Stimulated activated CD8-positive, alpha-beta memory T cell treated with anti-CD3 and anti-CD28 coated beads, Interleukin-4, amount 100 ng/mL, for 24 hours (primary cell): Measurements from ENCODE around the gene ZNF496.
"Not testable (repeated sequence)": the region's sequence is repeated elsewhere in the genome, so short reads cannot be mapped to it uniquely, and the experiment has no call there.

Source experiments
- DNase-seq: peaks from one replicate; pipeline ENCODE4 v3.0.0-alpha.2; 2020; ENCODE audit warnings: low read depth

Gene ZNF496

DNA sequence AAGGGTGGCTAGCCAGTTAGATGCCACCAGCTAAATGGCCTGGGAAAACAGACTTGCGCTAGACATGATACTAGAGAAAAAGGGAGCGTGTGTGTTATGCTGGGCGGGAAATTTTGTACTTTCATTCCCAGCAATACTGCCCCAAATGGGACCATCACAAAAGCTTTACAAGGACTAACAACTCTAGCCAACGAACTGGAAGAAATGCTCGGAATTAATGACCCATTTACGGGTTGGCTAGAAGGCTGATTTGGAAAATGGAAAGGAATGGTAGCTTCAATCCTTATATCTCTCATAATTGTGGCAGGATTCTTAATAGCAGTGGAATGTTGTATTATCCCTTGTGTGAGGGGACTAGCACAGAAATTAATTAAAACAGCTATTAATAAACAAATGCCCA lies 27.9 kb upstream of the ZNF496 start:
- no peak for DNase-seq

DNA sequence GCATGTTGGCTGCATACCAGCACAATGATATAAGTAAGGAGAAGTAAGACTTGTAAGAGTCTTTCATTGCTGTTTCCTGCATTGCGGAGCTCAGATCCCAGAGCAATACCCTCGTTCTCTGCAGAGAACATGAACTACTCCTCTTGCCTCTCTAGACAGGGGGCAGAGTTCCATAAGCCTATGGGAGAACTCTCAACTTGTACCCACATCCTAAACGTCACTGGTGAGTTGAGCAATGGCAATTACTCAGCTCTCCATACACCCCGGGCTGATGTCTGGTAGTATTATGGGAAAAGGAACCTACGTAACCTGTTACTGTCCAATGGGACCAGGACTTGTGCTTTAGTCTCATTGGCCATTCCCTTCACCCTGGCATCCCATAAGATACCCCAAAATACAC lies 27.3 kb upstream of the ZNF496 start:
- DNase-seq = no peak

DNA sequence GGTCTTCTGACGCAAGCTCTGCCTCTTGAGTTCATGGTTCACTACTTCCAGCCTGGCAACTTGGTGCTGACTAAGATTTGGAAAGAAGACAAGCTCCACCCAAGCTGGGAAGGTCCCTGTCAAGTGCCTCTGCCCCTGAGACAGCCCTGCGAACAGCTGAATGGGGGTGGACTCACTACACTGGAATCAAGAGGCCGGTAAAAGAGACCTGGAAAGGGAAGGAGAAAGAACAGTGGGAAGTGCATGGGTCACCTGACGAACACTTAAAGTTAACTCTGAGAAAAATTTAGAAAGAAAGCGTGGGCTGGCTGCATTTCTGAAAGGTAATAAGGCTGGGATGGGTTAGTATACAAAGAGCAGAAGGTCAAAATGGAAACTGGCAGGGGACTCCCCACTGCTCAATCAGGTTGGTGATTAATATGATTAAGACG lies 26.1 kb upstream of the ZNF496 start:
- DNase-seq = no peak

- DNase-seq = no peak
These were observed 25.5 kb upstream of the ZNF496 start for GRCh38 chr1:247357052-247357780.

- not testable (repeated sequence) for DNase-seq
These were observed 23.5 kb upstream of the ZNF496 start for GRCh38 chr1:247355160-247355559.

GRCh38 chr1:247352175-247352574 lies 20.5 kb upstream of the ZNF496 start:
- DNase-seq = no peak

GRCh38 chr1:247350587-247350986 lies 18.9 kb upstream of the ZNF496 start:
- DNase-seq = no peak

- DNase-seq = no peak
These were observed 16.0 kb upstream of the ZNF496 start for GRCh38 chr1:247347477-247348222.

- DNase-seq = no peak
These were observed 14.2 kb upstream of the ZNF496 start for GRCh38 chr1:247345881-247346280.

DNA sequence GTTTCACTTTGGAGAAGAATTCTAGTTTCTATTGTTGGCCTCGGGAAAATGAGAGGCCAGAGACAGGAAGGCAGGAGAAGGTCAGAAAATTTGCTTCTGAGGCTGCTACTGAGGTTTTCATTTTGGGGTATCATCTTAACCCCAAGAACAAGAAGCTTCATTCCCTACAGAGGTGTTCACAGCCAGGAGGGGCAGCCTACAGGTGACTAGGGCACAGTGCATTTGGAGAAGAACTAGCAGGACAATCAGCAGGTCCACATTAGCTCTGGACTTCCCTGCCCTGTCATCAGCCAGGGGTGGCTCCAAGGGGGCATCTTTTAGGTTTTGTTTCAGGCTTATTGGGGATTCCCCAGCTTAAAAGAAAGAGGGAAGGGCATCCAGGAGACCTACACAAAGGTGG lies 12.1 kb upstream of the ZNF496 start:
- DNase-seq = no peak

GRCh38 chr1:247338723-247339275 lies 7.1 kb upstream of the ZNF496 start:
- no peak for DNase-seq

- no peak for DNase-seq
These were observed 6.3 kb upstream of the ZNF496 start for GRCh38 chr1:247337961-247338360.

- DNase-seq = no peak
These were observed 5.6 kb upstream of the ZNF496 start for GRCh38 chr1:247337250-247337746.

DNA sequence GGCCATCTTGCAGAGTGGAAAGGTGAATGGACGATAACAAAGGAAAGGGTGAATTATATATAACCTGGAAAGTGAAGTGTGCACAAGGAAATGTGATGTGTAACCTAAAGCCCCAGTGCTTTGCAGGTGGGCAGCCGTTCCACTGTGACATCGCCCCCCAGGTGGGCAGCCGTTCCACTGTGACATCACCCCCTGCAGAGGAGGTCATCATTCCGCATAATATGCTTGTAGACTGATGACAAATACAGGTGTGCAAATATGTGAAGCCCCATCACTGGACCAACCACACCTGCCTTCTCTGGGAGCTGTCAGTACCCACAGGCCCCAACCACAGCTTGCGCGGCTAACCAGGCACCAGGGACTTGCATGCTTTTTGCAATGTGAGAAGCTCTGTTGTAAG lies 4.7 kb upstream of the ZNF496 start:
- no peak for DNase-seq

DNA sequence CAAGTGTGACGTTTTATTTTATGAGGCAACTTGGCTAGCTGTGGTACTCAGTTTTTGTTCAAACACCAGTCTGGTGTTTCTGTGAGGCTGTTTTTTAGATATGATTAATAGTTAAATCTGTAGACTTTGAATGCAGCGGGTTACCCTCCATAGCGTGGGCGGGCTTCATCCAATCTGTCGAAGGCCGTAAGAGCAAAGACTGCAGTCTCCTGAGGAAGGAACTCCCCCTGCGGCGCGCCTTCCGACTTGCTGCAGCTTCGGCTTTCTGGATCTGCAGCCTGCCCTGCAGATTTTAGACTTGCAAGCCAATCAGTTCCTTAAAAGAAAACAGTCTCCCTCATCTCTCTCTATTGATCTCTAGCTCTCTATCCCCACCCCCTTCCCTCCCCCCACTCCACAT lies 4.2 kb upstream of the ZNF496 start:
- no peak for DNase-seq

DNA sequence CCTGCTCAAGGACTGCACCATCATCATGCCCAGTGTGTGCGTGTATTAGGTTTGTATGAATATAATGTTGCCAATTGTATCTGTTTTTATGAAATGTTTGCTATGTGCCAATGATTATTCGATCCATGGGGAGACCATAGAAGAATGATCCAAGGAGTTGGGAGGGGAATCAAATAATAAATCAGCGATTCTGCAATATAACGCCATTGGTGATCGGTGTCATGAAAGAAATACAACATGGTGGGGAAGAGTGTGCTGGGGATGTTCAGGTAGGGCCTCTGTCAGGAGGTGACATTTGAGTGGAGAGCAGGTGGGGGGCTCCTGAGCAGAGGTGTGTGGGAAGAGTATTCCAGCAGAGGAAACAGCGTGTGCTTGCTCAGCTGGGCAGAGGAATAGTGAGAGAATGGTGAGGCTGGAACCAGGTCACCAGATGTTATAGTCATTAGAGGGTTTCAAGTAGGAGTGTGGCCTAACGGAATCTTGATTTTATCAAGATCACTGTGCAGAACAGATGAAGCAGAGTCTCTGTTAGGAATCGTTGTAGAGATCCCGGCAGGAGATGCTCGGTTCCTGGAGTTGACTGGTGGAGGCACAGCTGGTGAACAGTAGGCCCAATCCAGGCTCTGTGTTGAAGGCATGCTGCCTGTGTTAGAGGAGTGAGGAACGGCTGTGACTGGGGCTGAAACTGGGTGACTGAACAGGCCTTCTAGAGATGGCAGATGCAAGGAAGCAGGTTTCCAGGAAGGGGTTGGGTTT lies 2.9 kb upstream of the ZNF496 start:
- no peak for DNase-seq

- no peak for DNase-seq
These were observed 1.1 kb upstream of the ZNF496 start for GRCh38 chr1:247332623-247333361.

- DNase-seq = peak; percentile 39
These were observed 552 bp upstream of the ZNF496 start for GRCh38 chr1:247332215-247332622.

DNA sequence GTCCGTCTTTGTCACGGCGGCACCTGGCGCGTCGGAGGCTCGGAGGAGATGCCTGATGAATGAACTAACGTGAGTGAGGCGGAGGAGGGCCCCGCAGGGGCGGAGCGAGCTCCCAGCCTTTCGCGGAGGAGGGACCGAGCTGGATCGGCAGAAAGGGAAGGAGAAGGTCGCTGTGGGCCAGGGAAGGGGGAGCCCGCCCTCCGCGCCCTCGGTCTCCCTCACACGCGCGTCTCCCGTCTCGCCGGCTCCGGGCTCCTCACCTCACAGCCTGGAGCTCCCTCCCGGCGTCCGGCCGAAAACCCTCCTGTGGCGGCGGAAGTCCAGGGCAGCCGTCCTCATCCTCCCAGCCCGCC lies 519 bp downstream of the ZNF496 start:
- DNase-seq = peak; percentile 61

- no peak for DNase-seq
These were observed 1.0 kb downstream of the ZNF496 start for GRCh38 chr1:247330548-247331171.

DNA sequence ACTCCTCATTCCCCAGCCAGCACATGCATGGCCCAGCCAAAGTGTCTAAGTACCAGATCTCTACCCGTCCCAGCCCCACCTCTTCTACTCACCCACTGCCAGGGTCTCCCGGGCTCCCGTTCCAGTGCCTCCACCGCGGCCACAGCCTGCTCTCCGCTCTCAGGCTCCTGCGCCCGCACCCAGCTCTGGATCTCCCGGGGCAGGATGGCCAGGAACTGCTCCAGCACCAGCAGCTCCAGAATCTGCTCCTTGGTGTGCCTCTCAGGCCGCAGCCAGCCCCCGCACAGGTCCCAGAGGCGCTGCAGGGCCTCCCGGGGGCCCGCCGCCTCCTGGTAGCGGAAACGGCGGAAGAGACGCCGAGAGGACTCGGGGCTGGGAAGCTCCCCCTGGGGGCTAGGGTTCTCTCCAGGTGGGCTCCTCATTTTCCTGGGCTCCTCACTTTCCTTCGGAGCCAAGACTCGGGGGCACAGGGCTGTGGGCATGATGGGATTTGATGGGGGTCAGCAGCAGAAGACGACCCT lies 2.5 kb downstream of the ZNF496 start:
- no peak for DNase-seq
